IMR-90 (cell line): ENCODE data around the gene FRZB. TPM values are rescaled to one million over a fixed set of nuclear protein-coding genes. Genes with fewer than 3 reads are reported as not detected.

ENCODE experiments used
- ATAC-seq: fragments of 200-7000 bp; cut with Tn5 transposase; 2 replicates; pipeline ENCODE4 v1.9.1; 2020; ENCODE audit warnings: low read depth, mild to moderate bottlenecking, moderate library complexity
- BruUV-seq: library from RNA; stranded (reverse); fragments of 400-500 nt; replicated peaks from 2 replicates; lab custom pipeline; 2021; lab: Mats Ljungman, UMichigan
- CTCF ChIA-PET: fragments of 300-600 bp; formaldehyde crosslinking; extraction: SDS; loops from one replicate; lab custom pipeline; 2021; ENCODE audit warnings: antibody characterized with exemption; lab: Yijun Ruan, JAX
- POLR2A ChIA-PET: fragments of 300-600 bp; sonication (Branson Sonifier 250); formaldehyde crosslinking; loops from one replicate; lab custom pipeline; 2022; ENCODE audit warnings: antibody characterized with exemption; ENCODE audit not compliant: unreplicated experiment; lab: Charles Lee
- DNase-seq: peaks from one replicate; pipeline ENCODE4 v3.0.0; 2013
- H2AFZ ChIP-seq: replicated peaks from 2 replicates; pipeline ENCODE3; 2013; ENCODE audit warnings: low read length, mild to moderate bottlenecking; ENCODE audit not compliant: poor library complexity
- H2AK5ac ChIP-seq: 2 replicates; pipeline ENCODE4 v1.6.1; 2013; ENCODE audit warnings: low read depth, low read length, inconsistent platforms
- H2AK9ac ChIP-seq: replicated peaks from 2 replicates; pipeline ENCODE3; 2013; ENCODE audit warnings: mild to moderate bottlenecking, low read depth, low read length, moderate library complexity; ENCODE audit not compliant: poor library complexity
- H2BK120ac ChIP-seq: 2 replicates; pipeline ENCODE4 v1.6.1; 2013; ENCODE audit warnings: low read depth, low read length, inconsistent platforms
- H2BK15ac ChIP-seq: 3 replicates; pipeline ENCODE4 v1.6.1; 2013; ENCODE audit warnings: low read depth, low read length, inconsistent platforms
- H2BK20ac ChIP-seq: 2 replicates; pipeline ENCODE4 v1.6.1; 2013; ENCODE audit warnings: low read depth, mild to moderate bottlenecking, inconsistent platforms, low read length, moderate library complexity
- H2BK5ac ChIP-seq: 2 replicates; pipeline ENCODE4 v1.6.1; 2013; ENCODE audit warnings: mild to moderate bottlenecking, low read depth, low read length, inconsistent platforms; ENCODE audit not compliant: poor library complexity, severe bottlenecking
- H3K14ac ChIP-seq: replicated peaks from 2 replicates; pipeline ENCODE4 v1.6.1; 2013; ENCODE audit warnings: low read depth, low read length, inconsistent platforms
- H3K18ac ChIP-seq: 2 replicates; pipeline ENCODE4 v1.6.1; 2013; ENCODE audit warnings: low read depth, low read length, control low read depth
- H3K23ac ChIP-seq: 2 replicates; pipeline ENCODE4 v1.6.1; 2013; ENCODE audit warnings: low read depth, low read length, inconsistent platforms
- H3K27ac ChIP-seq: 2 replicates; pipeline ENCODE4 v1.5.1; 2013; ENCODE audit warnings: mild to moderate bottlenecking, control low read depth, low read length; ENCODE audit not compliant: insufficient read depth
- H3K27me3 ChIP-seq: 2 replicates; pipeline ENCODE4 v1.6.1; 2013; ENCODE audit warnings: low read length; ENCODE audit not compliant: control insufficient read depth, insufficient read depth
- H3K36me3 ChIP-seq: 2 replicates; pipeline ENCODE4 v1.6.1; 2013; ENCODE audit warnings: low read length, mixed read lengths; ENCODE audit not compliant: control insufficient read depth, insufficient read depth
- H3K4ac ChIP-seq: 2 replicates; pipeline ENCODE4 v1.6.1; 2013; ENCODE audit warnings: low read depth, low read length, inconsistent platforms
- H3K4me1 ChIP-seq: 2 replicates; pipeline ENCODE4 v1.6.1; 2013; ENCODE audit warnings: low read length, mixed read lengths; ENCODE audit not compliant: control insufficient read depth, insufficient read depth
- H3K4me2 ChIP-seq: 2 replicates; pipeline ENCODE4 v1.6.1; 2013; ENCODE audit warnings: low read depth, mild to moderate bottlenecking, control low read depth, low read length, moderate library complexity
- H3K4me3 ChIP-seq: 2 replicates; pipeline ENCODE4 v1.5.1; 2013; ENCODE audit warnings: low read depth, mild to moderate bottlenecking, control low read depth, low read length, moderate library complexity; ENCODE audit not compliant: insufficient read depth
- H3K56ac ChIP-seq: 2 replicates; pipeline ENCODE4 v1.6.1; 2013; ENCODE audit warnings: low read length, inconsistent platforms; ENCODE audit not compliant: insufficient read depth; ENCODE audit errors: extremely low read depth
- H3K79me1 ChIP-seq, 2 experiments: 2 replicates each; pipeline ENCODE4 v1.6.1; 2013; ENCODE audit warnings: low read length in 2 of 2, inconsistent platforms in 1 of 2, low read depth in 1 of 2
- H3K9ac ChIP-seq: 2 replicates; pipeline ENCODE4 v1.6.1; 2013; ENCODE audit warnings: low read depth, low read length, control low read depth
- H3K9me1 ChIP-seq: 2 replicates; pipeline ENCODE4 v1.6.1; 2013; ENCODE audit warnings: low read length, inconsistent platforms; ENCODE audit not compliant: insufficient read depth
- H3K9me3 ChIP-seq: 2 replicates; pipeline ENCODE4 v1.6.1; 2013; ENCODE audit warnings: low read length; ENCODE audit not compliant: control insufficient read depth, insufficient read depth
- H4K20me1 ChIP-seq: 2 replicates; pipeline ENCODE4 v1.6.1; 2013; ENCODE audit warnings: low read length, inconsistent platforms; ENCODE audit not compliant: insufficient read depth
- H4K5ac ChIP-seq: 2 replicates; pipeline ENCODE4 v1.6.1; 2013; ENCODE audit warnings: mild to moderate bottlenecking, low read depth, low read length, control low read depth
- H4K8ac ChIP-seq, 2 experiments: 2 replicates each; pipeline ENCODE4 v1.6.1; 2013; ENCODE audit warnings: low read depth in 2 of 2, low read length in 2 of 2, control low read depth in 1 of 2, inconsistent platforms in 1 of 2
- H4K91ac ChIP-seq: 2 replicates; pipeline ENCODE4 v1.6.1; 2013; ENCODE audit warnings: low read depth, low read length, inconsistent platforms; ENCODE audit not compliant: insufficient read depth
- NFE2L2 ChIP-seq: fragments of 150-350 bp; IDR thresholded peaks from 2 replicates; pipeline ENCODE4 v1.6.1; 2016; ENCODE audit warnings: low read depth, mild to moderate bottlenecking, low read length
- RFX5 ChIP-seq: IDR thresholded peaks from 2 replicates; pipeline ENCODE4 v1.8.0; 2012; ENCODE audit warnings: low read depth, mild to moderate bottlenecking, low read length, moderate library complexity
- USF2 ChIP-seq: fragments of 150-350 bp; IDR thresholded peaks from 2 replicates; pipeline ENCODE4 v1.6.1; 2017; ENCODE audit warnings: mild to moderate bottlenecking, antibody characterized with exemption, low read length, low read depth
- whole genome bisulfite sequencing, 2 experiments: methylation state at CpG; one replicate each; pipeline versions ENCODE4 v1.1.5 to v1.1.7; 2013; ENCODE audit warnings: missing lambda C conversion rate in 2 of 2; ENCODE audit not compliant: insufficient read length in 1 of 2; ENCODE audit errors: extremely low coverage in 2 of 2; 5-methylcytosine and 5-hydroxymethylcytosine counted together
- dilution Hi-C: fragments of 300-500 bp; cut with HindIII; formaldehyde crosslinking; loops from one replicate; pipeline ENCODE4 v1.14.3; 2018; ENCODE audit warnings: low sequenced_read_pairs; ENCODE audit not compliant: unreplicated experiment
- in situ Hi-C: fragments of 300-500 bp; cut with MboI; formaldehyde crosslinking; loops from 3 replicates; pipeline ENCODE4 v1.14.3; 2019; ENCODE audit warnings: low sequenced_read_pairs, inconsistent platforms, mixed read lengths
- intact Hi-C: fragments of 100-400 bp; cut with micrococcal nuclease; formaldehyde crosslinking; loops from 2 replicates; pipeline ENCODE4 v1.10.0; 2022
- polyA plus RNA-seq, 3 experiments: library from polyadenylated mRNA; depleted of rRNA; stranded (reverse); fragments of >200 nt; gene quantifications; 2 replicates each; pipeline ENCODE4 v1.2.3, GENCODE V29; 2012; ENCODE audit warnings: low replicate concordance in 1 of 3
- total RNA-seq: library from RNA; depleted of rRNA; stranded (reverse); fragments of >200 nt; gene quantifications from 2 replicates; pipeline ENCODE4 v1.2.3, GENCODE V29; 2012

FRZB gene
- total and polyA plus RNA-seq, 2 of the 4 experiments (the other 2 are of a cell fraction): 0.18 to 1.2 TPM

- WGBS, 2 experiments: no CpG with 5 or more reads among the region's 2 CpGs
- Histone ChIP-seq H3K79me1 (no peaks in the 10 kb centered on the region), H3K9me3 (no peaks in the 10 kb centered on the region), H4K91ac (no peak overlapping the region), H2BK120ac (no peak overlapping the region), H3K14ac (no peak overlapping the region), H3K4me3 (no peak overlapping the region), H3K18ac (no peak overlapping the region), H4K20me1 (no peaks in the 10 kb centered on the region), H3K4me1 (no peaks in the 10 kb centered on the region), H2AK9ac (no peak overlapping the region), H2AFZ (no peak overlapping the region), H3K23ac (no peak overlapping the region), H3K56ac (no peak overlapping the region), H2BK15ac (no peak overlapping the region), H4K8ac (no peak overlapping the region), H3K4ac (no peak overlapping the region), H3K36me3 (no peaks in the 10 kb centered on the region), H3K4me2 (no peak overlapping the region), H3K27me3 (no peaks in the 10 kb centered on the region), H2AK5ac (no peak overlapping the region), H4K5ac (no peak overlapping the region), H3K9ac (no peak overlapping the region), H3K27ac (no peak overlapping the region), H2BK20ac (no peak overlapping the region), H2BK5ac (no peak overlapping the region), H3K9me1 (no peaks in the 10 kb centered on the region)
- ChIA-PET CTCF (no interaction called here), POLR2A (no interaction called here)
- intact Hi-C loops: no loop called here
- DNase-seq (peak; percentile 23), ATAC-seq (no peak)
- in situ Hi-C loops: no loop called here
- dilution Hi-C loops: no loop called here
- TF ChIP-seq NFE2L2 (no peak), RFX5 (no peak), USF2 (no peak)
- no TSS peak for BruUV-seq
Measured at GRCh38 chr2:182821182-182821581, 45.3 kb downstream of the FRZB start.
